ENCODE measurements around the gene MKNK2.
A peak's percentile ranks its signal among the peaks of the same experiment; 100 is the strongest.

Gene MKNK2

DNA sequence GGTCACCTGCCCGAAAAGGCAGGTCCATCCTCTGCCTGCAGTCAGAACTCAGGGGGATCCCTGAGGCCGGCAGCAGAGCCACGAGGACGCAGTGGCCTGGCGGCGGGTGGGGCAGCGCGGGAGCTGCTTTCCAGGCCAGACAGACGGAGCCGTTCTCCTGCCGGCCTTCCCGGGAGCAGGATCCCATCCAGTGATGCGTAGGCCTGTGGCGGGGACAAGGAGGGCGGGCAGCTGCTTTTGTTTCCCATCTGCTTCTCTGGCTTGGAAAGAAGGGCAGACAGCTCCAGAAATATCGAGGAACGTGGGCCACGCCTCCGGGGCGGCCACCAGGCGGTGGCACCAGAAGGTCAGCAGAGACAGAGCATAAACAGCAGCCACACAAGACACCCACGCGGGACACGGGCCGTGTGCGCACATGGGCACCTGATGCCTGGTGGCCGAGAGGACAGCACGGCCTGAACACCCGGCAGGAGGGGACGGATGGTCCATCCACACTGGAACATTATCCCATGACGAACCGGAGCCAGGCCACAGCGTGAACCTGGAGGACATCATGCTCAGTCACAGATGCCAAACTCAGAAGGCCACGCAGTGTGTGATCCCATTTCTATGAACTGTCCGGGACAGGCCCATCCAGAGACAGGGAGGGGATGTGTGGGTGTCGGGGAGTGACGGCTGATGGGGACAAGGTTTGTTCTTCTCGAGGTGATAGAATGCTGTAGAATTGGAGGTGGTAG lies 13.9 kb upstream of the MKNK2 start:
- TF ChIP-seq, protein P1, sequence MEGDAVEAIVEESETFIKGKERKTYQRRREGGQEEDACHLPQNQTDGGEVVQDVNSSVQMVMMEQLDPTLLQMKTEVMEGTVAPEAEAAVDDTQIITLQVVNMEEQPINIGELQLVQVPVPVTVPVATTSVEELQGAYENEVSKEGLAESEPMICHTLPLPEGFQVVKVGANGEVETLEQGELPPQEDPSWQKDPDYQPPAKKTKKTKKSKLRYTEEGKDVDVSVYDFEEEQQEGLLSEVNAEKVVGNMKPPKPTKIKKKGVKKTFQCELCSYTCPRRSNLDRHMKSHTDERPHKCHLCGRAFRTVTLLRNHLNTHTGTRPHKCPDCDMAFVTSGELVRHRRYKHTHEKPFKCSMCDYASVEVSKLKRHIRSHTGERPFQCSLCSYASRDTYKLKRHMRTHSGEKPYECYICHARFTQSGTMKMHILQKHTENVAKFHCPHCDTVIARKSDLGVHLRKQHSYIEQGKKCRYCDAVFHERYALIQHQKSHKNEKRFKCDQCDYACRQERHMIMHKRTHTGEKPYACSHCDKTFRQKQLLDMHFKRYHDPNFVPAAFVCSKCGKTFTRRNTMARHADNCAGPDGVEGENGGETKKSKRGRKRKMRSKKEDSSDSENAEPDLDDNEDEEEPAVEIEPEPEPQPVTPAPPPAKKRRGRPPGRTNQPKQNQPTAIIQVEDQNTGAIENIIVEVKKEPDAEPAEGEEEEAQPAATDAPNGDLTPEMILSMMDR (IDR thresholded peaks at IDR 0.05; ENCODE audit: insufficient read depth, low read length, poor library complexity, severe bottlenecking): no peak
- peak; percentile 24 for DNase-seq (ENCODE audit: extremely low read depth, insufficient read length)
- Histone ChIP-seq H3K4me3 (replicated peaks; ENCODE audit: low read depth, low read length) (no peak overlapping the region), H3K36me3 (ENCODE audit: control insufficient read depth, insufficient read depth, low read length) (peaks cover 2% of the 10 kb centered on the region), H3K27me3 (replicated peaks; ENCODE audit: control insufficient read depth, insufficient read depth, low read length) (no peaks in the 10 kb centered on the region; the same call in 1 of the 2 replicates)

DNA sequence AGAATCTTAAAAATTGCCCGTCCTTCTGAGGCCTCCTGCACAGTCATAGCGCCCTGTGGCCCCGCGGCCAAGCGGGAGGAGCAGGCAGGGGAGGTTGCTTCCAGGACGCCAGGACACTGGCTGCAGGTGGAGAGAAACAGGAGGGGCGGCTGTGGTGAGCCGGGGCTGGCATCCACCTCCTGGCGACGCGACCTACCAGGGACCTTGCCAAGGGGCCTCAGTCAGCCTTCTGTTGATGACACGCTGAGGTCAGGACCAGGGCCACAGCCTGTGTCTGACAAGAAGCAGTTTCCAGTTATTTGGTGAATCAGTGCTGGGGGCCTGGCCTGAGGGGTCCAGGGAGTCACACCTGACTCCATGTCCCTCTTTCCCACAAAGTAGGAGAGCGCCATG lies 13.3 kb upstream of the MKNK2 start:
- DNase-seq (ENCODE audit: extremely low read depth, insufficient read length): no peak
- Histone ChIP-seq H3K4me3 (replicated peaks; ENCODE audit: low read depth, low read length) (no peak overlapping the region), H3K36me3 (ENCODE audit: control insufficient read depth, insufficient read depth, low read length) (no peaks in the 10 kb centered on the region), H3K27me3 (replicated peaks; ENCODE audit: control insufficient read depth, insufficient read depth, low read length) (no peaks in the 10 kb centered on the region; the same call in 1 of the 2 replicates)
- TF ChIP-seq, protein P1 (IDR thresholded peaks at IDR 0.05; ENCODE audit: insufficient read depth, low read length, poor library complexity, severe bottlenecking): no peak

DNA sequence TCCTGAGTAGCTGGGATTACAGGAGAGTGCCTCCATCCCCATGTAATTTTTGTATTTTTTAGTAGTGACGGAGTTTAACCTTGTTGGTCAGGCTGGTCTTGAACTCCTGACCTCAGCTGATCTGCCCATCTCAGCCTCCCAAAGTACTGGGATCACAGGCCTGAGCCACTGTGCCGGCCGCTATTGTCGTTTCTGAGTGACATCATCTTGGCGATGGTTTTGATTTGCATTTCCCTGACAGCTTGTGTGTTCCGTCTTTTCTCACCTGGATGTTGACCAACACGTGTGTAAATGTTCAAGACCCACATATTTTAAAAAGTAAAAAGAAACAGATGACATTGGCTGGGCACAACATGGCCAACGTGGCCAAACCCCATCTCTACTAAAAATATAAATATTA lies 12.8 kb upstream of the MKNK2 start:
- TF ChIP-seq, protein P1 (IDR thresholded peaks at IDR 0.05; ENCODE audit: insufficient read depth, low read length, poor library complexity, severe bottlenecking): no peak
- Histone ChIP-seq H3K4me3 (replicated peaks; ENCODE audit: low read depth, low read length) (no peak overlapping the region), H3K27me3 (replicated peaks; ENCODE audit: control insufficient read depth, insufficient read depth, low read length) (no peaks in the 10 kb centered on the region; the same call in 1 of the 2 replicates), H3K36me3 (ENCODE audit: control insufficient read depth, insufficient read depth, low read length) (no peaks in the 10 kb centered on the region)
- no peak for DNase-seq (ENCODE audit: extremely low read depth, insufficient read length)

DNA sequence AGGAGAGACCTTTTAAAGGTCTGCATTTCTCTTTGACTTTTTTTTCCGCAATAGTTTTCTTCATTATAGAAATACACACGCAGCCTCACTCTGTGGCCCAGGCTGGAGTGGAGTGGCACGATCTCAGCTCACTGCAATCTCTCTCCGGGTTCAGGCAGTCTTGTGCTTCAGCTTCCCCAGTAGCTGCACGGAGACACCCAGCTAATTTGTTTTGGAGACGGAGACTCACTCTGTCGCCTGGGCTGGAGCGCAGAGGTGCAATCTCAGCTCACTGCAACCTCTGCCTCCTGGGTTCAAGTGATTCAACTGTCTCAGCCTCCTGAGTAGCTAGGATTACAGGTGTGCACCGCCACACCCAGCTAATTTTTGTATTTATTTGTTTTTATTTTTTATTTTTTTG lies 11.7 kb upstream of the MKNK2 start:
- TF ChIP-seq, protein P1 (IDR thresholded peaks at IDR 0.05; ENCODE audit: insufficient read depth, low read length, poor library complexity, severe bottlenecking): no peak
- H3K36me3 ChIP-seq (ENCODE audit: control insufficient read depth, insufficient read depth, low read length): no peaks in the 10 kb centered on the region
- no peak overlapping the region for H3K4me3 ChIP-seq (replicated peaks; ENCODE audit: low read depth, low read length)
- DNase-seq (ENCODE audit: extremely low read depth, insufficient read length): no peak
- H3K27me3 ChIP-seq (replicated peaks; ENCODE audit: control insufficient read depth, insufficient read depth, low read length): no peaks in the 10 kb centered on the region; the same call in 1 of the 2 replicates

DNA sequence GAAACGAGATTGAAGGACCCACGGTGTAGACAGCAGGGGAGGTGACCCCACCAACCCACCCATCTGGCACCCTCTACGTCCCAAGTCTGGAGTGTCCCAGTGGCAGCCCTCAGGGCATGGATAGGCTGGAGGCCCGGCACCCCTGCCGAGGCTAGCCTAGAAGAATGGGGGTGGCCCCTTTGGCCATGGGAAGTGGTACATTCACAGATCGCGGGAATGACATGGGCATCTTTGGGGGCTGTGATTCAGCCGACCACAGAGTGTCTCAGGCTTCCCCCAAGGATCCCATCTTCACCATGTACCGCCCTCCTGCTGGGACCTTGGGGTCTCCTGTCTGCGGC lies 11.3 kb upstream of the MKNK2 start:
- TF ChIP-seq, protein P1 (IDR thresholded peaks at IDR 0.05; ENCODE audit: insufficient read depth, low read length, poor library complexity, severe bottlenecking): no peak
- no peak for DNase-seq (ENCODE audit: extremely low read depth, insufficient read length)

More for the DNA sequence above, 11.3 kb upstream of the MKNK2 start:
- Histone ChIP-seq H3K4me3 (replicated peaks; ENCODE audit: low read depth, low read length) (peak overlapping the region; percentile 60), H3K27me3 (replicated peaks; ENCODE audit: control insufficient read depth, insufficient read depth, low read length) (no peaks in the 10 kb centered on the region; the same call in 1 of the 2 replicates), H3K36me3 (ENCODE audit: control insufficient read depth, insufficient read depth, low read length) (no peaks in the 10 kb centered on the region)
